ENCODE results near the gene CDCA3. TPM values are rescaled to one million over a fixed set of nuclear protein-coding genes. Genes with fewer than 3 reads are reported as not detected.
"Not testable (repeated sequence)": the region's sequence is repeated elsewhere in the genome, so short reads cannot be mapped to it uniquely, and the experiment has no call there.

CDCA3 gene
- total and polyA plus RNA-seq, 8 donors: 0.08 to 1.2 (median 0.73) TPM

DNA sequence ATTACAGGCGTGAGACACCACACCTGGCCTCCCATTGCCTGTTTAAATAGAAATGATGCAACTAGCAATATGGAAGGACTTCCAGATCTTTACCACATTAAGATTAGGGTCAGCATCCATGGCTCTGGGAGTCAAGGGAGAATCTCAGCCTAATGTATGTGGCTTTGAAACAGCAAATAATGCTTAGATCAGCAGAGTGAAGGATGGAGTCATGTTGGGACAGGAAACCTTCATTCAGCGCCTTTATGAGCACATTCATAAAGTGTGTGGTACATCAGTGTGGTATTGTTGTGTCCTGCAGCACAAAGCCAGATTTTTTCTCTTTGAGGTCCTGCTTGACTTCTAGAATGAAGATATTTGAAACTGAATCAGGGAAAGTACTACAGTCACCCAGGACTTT, 37.3 kb upstream of the CDCA3 start:
- Histone ChIP-seq H3K4me1 (no peaks in the 10 kb centered on the region), H3K27ac (no peak overlapping the region), H3K36me3 (no peaks in the 10 kb centered on the region), H3K27me3 (no peaks in the 10 kb centered on the region), H3K9me3 (no peaks in the 10 kb centered on the region), H3K4me3 (no peak overlapping the region)
- DNase-seq (no peak), FAIRE-seq (no peak), ATAC-seq (no peak)
- 88 to 92% methylated on average over 2 of the region's 2 CpGs for WGBS, 2 donors
- intact Hi-C loops (cut with DNase I): no loop called here
- TF ChIP-seq, protein P1, sequence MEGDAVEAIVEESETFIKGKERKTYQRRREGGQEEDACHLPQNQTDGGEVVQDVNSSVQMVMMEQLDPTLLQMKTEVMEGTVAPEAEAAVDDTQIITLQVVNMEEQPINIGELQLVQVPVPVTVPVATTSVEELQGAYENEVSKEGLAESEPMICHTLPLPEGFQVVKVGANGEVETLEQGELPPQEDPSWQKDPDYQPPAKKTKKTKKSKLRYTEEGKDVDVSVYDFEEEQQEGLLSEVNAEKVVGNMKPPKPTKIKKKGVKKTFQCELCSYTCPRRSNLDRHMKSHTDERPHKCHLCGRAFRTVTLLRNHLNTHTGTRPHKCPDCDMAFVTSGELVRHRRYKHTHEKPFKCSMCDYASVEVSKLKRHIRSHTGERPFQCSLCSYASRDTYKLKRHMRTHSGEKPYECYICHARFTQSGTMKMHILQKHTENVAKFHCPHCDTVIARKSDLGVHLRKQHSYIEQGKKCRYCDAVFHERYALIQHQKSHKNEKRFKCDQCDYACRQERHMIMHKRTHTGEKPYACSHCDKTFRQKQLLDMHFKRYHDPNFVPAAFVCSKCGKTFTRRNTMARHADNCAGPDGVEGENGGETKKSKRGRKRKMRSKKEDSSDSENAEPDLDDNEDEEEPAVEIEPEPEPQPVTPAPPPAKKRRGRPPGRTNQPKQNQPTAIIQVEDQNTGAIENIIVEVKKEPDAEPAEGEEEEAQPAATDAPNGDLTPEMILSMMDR (IDR thresholded peaks at IDR 0.05): no peak

DNA sequence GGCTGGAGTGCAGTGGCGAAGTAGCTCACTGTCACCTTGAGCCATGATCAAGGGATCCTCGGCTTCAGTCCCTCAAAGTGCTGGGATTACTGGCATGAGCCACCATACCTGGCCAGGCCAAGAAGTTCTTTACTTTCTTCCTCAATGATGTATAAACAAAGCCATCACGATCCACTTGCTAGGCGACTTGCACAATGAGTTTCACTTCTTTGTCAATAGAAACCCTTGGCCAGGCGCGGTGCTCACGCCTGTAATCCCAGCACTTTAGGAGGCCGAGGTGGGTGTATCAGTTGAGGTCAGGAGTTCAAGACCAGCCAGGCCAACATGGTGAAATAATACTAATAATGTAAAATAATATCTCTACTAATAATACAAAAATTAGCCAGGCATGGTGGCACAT, 36.4 kb upstream of the CDCA3 start:
- FAIRE-seq: no peak
- Histone ChIP-seq H3K36me3 (no peaks in the 10 kb centered on the region), H3K27ac (no peak overlapping the region), H3K27me3 (no peaks in the 10 kb centered on the region), H3K4me1 (no peaks in the 10 kb centered on the region), H3K9me3 (no peaks in the 10 kb centered on the region), H3K4me3 (no peak overlapping the region)
- 76 to 84% methylated on average over 8 of the region's 8 CpGs for WGBS, 2 donors
- intact Hi-C loops (cut with DNase I): no loop called here
- TF ChIP-seq, protein P1 (IDR thresholded peaks at IDR 0.05): no peak
- no peak for DNase-seq
- no peak for ATAC-seq

DNA sequence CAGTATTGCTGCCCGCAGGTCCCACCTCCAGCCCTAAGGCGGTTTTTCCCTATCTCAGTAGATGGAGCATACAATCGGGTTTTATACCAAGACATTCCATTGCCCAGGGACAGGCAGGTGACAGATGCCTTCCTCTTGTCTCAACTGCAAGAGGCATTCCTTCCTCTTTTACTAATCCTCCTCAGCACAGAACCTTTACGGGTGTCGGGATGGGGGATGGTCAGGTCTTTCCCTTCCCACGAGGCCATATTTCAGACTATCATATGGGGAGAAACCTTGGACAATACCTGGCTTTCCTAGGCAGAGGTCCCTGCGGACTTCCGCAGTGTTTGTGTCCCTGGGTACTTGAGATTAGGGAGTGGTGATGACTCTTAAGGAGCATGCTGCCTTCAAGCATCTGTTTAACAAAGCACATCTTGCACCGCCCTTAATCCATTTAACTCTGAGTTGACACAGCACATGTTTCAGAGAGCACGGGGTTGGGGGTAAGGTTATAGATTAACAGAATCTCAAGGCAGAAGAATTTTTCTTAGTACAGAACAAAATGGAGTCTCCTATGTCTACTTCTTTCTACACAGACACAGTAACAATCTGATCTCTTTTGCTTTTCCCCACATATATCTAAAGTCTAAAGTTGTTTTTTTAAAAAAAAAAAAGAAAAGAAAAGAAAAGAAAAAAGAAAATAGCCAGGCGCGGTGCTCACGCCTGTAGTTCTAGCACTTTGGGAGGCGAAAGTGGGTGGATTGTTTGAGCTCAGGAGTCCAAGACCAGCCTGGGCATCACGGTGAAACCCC, 35.3 kb upstream of the CDCA3 start:
- not testable (repeated sequence) for FAIRE-seq, H3K9me3 ChIP-seq, DNase-seq

DNA sequence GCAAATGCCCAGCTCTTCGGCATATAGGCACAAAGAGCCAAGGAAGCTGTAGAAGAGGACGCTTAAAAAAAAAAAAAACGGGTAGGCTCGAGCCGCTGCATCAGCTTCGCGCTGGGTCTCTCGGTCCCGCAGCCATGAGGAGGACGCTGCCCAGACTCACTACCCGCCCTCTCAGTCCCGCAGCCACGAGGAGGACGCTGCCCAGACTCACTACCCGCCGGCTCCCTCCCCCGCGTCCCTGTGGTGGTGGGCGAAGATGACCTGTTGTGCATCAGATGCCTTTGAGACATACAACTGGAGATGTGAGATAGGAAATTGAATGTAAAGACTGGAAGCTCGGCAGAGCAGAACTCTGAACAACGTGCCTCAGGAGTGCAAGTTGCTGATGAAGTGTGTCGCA, 33.5 kb upstream of the CDCA3 start:
- ATAC-seq: no peak
- DNase-seq: no peak
- Histone ChIP-seq H3K9me3 (no peaks in the 10 kb centered on the region), H3K27ac (no peak overlapping the region), H3K36me3 (no peaks in the 10 kb centered on the region), H3K4me3 (no peak overlapping the region), H3K27me3 (no peaks in the 10 kb centered on the region), H3K4me1 (peaks cover 0 to 4% (median 0%) of the 10 kb centered on the region in 3 donors)
- no peak for FAIRE-seq
- intact Hi-C loops (cut with DNase I): no loop called here
- WGBS, 2 donors: 80 to 81% methylated on average over 22 of the region's 22 CpGs
- TF ChIP-seq, protein P1 (IDR thresholded peaks at IDR 0.05): no peak

More for the DNA sequence above, 35.3 kb upstream of the CDCA3 start:
- intact Hi-C loops (cut with DNase I); H3K4me1 ChIP-seq; H3K27me3 ChIP-seq; H3K36me3 ChIP-seq; ATAC-seq; H3K4me3 ChIP-seq; H3K27ac ChIP-seq: not testable (repeated sequence)
- 59 to 68% methylated on average over 11 to 12 of the region's 15 CpGs for WGBS, 2 donors

DNA sequence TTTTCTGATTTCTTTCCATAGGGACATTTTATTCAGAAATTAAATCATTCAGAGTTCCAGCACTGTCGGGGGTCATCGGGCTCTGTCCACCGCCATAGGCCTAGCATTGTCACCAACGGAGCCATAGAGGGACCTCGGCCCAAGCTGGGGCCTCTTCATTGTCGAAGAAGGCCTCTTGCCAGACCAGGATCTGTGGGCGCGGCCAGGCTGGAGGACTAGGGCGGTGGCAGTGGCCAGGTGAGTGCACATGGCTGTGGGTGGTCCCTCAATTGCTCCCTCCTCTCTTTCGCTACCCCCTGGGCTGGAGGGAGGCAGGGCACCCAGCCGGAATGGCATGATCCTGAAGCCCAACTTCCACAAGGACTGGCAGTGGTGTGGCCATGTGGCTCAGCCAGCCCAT, 32.6 kb upstream of the CDCA3 start:
- peaks cover 0 to 4% (median 0%) of the 10 kb centered on the region in 3 donors for H3K4me1 ChIP-seq
- FAIRE-seq (no peak), DNase-seq (no peak), ATAC-seq (no peak)
- intact Hi-C loops (cut with DNase I): no loop called here
- no peak overlapping the region for H3K27ac ChIP-seq
- H3K27me3 ChIP-seq: no peaks in the 10 kb centered on the region
- 89 to 95% methylated on average over 11 of the region's 11 CpGs for WGBS, 2 donors
- no peaks in the 10 kb centered on the region for H3K9me3 ChIP-seq
- TF ChIP-seq, protein P1 (IDR thresholded peaks at IDR 0.05): no peak
- no peaks in the 10 kb centered on the region for H3K36me3 ChIP-seq
- no peak overlapping the region for H3K4me3 ChIP-seq
